Measurements from ENCODE around the gene FAM20A. TPM values are rescaled to one million over a fixed set of nuclear protein-coding genes. Genes with fewer than 3 reads are reported as not detected.

The FAM20A gene
- total RNA-seq, 4 donors from 2014 or later, result 13.1 to 55.8 (median 15.1) TPM

- ATAC-seq (ENCODE audit: low FRiP score) (peak; percentile 3), DNase-seq (ENCODE audit: low spot score) (no peak)
- TF ChIP-seq, protein P1, sequence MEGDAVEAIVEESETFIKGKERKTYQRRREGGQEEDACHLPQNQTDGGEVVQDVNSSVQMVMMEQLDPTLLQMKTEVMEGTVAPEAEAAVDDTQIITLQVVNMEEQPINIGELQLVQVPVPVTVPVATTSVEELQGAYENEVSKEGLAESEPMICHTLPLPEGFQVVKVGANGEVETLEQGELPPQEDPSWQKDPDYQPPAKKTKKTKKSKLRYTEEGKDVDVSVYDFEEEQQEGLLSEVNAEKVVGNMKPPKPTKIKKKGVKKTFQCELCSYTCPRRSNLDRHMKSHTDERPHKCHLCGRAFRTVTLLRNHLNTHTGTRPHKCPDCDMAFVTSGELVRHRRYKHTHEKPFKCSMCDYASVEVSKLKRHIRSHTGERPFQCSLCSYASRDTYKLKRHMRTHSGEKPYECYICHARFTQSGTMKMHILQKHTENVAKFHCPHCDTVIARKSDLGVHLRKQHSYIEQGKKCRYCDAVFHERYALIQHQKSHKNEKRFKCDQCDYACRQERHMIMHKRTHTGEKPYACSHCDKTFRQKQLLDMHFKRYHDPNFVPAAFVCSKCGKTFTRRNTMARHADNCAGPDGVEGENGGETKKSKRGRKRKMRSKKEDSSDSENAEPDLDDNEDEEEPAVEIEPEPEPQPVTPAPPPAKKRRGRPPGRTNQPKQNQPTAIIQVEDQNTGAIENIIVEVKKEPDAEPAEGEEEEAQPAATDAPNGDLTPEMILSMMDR (IDR thresholded peaks at IDR 0.05), result no peak
These were observed 86.1 kb downstream of the FAM20A start for GRCh38 chr17:68514831-68515635.

- ATAC-seq (ENCODE audit: low FRiP score), result no peak
- TF ChIP-seq, protein P1 (IDR thresholded peaks at IDR 0.05), result no peak
- no peak for DNase-seq (ENCODE audit: low spot score)
These were observed 87.2 kb downstream of the FAM20A start for GRCh38 chr17:68513932-68514331.

DNA sequence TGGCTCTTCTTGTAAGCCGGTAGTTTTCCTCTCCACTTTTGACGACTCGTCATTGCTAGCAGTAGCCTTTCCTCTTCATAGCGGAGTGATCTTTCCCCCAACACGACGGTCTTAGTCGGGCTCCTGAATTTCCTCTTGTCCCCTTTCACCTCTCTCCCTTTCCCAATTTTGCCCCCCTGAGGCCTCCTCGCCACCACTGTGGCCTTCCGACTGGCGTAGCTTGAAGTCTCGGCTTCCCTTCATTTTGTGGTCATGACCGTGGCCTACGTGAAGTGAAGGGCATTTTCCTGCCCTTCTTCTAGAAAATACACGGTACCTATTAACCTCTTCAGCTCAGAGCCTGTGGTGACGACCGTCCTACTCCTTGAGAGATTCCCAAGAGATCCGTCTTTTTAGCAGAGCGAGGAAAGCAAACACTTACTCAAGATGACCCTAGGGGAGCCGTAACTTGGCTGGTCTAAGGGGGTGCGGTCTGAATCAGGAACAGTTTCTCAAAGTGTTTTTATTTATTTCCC, 88.2 kb downstream of the FAM20A start:
- no peak for DNase-seq (ENCODE audit: low spot score)
- TF ChIP-seq, protein P1 (IDR thresholded peaks at IDR 0.05), result no peak
- no peak for ATAC-seq (ENCODE audit: low FRiP score)

GRCh38 chr17:68512247-68512959, 88.8 kb downstream of the FAM20A start, which contains the start of gene PRKAR1A:
PRKAR1A (plus strand) TSS chr17:68512430; CDS start chr17:68515400, 2,970 bp downstream.
- ATAC-seq (ENCODE audit: low FRiP score) (peak; percentile 82), DNase-seq (ENCODE audit: low spot score) (peak; percentile 73)
- TF ChIP-seq, protein P1 (IDR thresholded peaks at IDR 0.05), result no peak

DNA sequence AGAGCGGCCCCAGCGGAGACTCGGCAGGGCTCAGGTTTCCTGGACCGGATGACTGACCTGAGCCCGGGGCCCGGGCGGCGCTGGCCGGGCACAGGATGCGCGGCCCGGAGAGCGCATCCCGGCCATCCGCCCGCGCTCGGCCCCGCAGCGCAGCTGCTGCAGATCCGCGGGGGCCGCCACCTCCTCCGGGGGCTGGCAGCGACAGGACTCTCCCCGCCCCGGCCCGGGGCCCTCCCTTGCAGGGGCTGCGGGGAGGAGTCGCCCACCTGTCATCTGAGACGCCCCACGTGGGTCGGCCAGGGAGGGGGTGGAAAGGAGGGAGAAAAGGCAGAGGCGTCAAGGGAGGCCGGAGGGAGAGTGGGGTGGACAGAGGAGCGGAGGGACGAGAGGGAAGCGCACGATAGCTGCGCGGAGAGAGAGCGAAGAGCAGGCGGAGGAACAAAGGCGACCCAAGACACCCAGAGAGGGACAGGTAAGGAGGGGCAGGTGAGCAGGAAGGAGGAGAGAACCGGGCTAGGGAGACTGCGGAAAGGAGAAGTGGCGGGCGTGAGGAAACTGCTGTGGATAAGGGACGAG, 89.4 kb downstream of the FAM20A start:
- ATAC-seq (ENCODE audit: low FRiP score) (peak; percentile 70), DNase-seq (ENCODE audit: low spot score) (peak; percentile 40)
- TF ChIP-seq, protein P1 (IDR thresholded peaks at IDR 0.05), result no peak

- no peak for ATAC-seq (ENCODE audit: low FRiP score)
- TF ChIP-seq, protein P1 (IDR thresholded peaks at IDR 0.05), result no peak
- DNase-seq (ENCODE audit: low spot score), result no peak
These were observed 89.9 kb downstream of the FAM20A start for GRCh38 chr17:68511254-68511670.
